HG02678 (cell line): ENCODE data around the gene MARVELD3.

ENCODE experiments used
- ATAC-seq: cut with Tn5 transposase; IDR thresholded peaks from one replicate; pipeline ENCODE4 v1.9.1; 2021; ENCODE audit warnings: mild to moderate bottlenecking, moderate library complexity; ENCODE audit not compliant: unreplicated experiment

The MARVELD3 gene

GRCh38 chr16:71622088-71622487 lies 3.9 kb upstream of the MARVELD3 start:
- no peak for ATAC-seq

GRCh38 chr16:71623597-71623996 lies 2.4 kb upstream of the MARVELD3 start:
- ATAC-seq, result no peak

DNA sequence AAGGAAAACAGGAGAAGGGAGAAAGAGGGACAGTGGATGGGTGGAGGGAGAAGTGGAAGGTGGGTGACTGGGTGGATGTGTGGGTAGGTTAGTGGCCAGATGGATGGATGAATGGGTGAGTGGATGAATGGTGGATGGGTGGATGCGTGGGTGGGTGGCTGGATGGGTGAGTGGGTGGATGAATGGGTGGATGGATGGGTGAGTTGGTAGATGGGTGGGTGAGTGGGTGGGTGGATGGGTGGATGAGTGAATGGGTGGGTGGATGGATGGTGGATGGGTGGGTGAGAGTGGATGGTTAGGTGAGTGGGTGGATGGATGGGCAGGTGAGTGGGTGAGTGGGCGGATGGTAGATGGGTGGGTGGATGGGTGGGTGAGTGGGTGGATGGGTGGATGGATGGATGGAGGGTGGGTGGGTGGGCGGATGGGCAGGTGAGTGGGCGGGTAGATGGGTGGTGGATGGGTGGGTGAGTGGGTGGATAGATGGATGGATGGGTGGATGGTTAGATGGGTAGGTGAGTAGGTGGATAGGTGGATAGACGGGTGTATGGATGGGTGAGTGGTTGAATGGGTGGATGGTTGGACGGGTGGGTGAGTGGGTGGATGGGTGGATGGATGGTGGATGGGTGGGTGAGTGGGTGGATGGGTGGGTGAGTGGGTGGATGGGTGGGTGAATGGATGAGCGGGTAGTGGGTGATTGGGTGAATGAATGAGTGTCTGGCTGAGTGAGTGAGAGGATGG lies 702 bp upstream of the MARVELD3 start:
- ATAC-seq, result no peak

DNA sequence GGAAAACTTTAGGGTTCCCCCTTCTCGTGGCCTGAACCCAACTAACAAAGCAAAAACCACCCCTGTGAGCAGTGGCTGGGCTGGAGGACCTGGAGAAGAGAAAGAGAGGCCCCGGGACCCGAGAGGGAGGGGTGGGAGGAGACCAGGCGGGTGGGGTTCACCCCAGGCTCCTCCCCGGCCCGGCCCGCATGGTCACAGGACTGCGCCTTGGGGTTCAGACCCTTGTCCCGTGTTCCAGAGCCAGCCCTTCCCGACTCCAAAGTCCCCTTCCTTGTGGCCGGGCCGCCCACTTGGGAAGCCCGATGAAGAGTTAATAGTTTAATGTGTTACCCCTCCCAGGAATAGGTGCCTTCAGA lies 852 bp downstream of the MARVELD3 start:
- no peak for ATAC-seq

DNA sequence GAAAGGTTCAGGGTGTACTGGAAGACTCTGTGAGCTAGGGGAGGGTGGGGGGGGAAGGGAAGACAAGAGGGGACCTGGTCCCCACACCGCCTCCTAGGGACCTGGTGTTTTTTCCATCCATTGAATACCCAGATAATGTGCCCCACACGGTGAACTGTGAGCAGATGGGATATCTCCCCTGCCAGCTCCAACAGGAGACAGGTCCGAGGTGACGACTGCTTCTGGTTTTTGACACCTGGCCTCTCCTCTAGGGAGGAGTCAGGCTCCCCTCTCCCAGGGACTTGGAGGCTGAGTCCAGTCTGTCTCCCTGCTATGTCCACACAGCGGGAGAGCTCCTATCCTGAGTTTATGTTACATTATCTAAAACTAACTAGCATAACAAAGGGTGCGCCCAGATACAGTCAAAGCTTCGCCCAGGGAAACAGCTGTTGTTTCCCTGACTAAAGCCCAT lies 1.8 kb downstream of the MARVELD3 start:
- no peak for ATAC-seq

- ATAC-seq, result no peak
These were observed 2.8 kb downstream of the MARVELD3 start for GRCh38 chr16:71628810-71629209.

- no peak for ATAC-seq
These were observed 3.5 kb downstream of the MARVELD3 start for GRCh38 chr16:71629278-71630016.

- ATAC-seq, result no peak
These were observed 4.8 kb downstream of the MARVELD3 start for GRCh38 chr16:71630808-71631207.

- no peak for ATAC-seq
These were observed 5.8 kb downstream of the MARVELD3 start for GRCh38 chr16:71631776-71632175.

DNA sequence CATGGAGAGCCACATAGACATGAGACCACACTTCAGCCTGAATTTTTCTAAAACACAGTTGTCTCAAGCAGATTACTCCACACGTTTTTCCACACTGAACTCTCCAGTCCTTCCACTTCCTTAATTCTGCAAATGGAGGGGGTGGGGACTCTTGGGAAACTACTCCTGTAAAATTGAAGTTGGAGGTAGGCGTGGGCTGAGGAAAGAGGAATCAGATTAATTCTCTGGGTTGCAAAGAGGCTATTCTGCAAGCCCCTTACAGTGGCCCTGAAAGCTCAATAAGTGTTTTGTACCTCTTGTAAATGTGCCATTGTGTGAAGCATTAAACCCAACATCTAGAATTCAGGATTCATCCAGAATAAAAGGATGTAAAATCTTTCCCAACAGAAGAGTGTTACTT lies 9.6 kb downstream of the MARVELD3 start:
- no peak for ATAC-seq

DNA sequence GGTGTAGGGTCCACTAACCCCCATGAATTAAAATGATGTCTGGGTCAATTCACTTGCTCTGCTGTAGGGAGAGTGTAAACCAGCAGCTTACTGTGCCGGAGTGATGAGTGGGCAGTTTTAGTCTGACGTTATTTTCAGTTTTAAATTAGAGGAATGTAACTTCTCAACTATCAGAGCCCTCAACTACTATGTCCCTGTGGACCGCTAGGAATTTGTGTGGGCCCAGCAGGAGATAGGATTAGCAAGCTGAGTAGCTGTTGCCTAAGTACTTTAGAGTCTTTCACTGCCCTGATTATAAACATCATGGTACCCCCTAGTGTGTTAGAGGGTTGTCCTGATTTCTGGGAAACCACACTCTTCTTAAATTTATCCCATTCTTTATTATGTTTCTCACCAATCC lies 11.4 kb downstream of the MARVELD3 start:
- no peak for ATAC-seq

- no peak for ATAC-seq
These were observed 19.5 kb downstream of the MARVELD3 start for GRCh38 chr16:71645450-71645849.

DNA sequence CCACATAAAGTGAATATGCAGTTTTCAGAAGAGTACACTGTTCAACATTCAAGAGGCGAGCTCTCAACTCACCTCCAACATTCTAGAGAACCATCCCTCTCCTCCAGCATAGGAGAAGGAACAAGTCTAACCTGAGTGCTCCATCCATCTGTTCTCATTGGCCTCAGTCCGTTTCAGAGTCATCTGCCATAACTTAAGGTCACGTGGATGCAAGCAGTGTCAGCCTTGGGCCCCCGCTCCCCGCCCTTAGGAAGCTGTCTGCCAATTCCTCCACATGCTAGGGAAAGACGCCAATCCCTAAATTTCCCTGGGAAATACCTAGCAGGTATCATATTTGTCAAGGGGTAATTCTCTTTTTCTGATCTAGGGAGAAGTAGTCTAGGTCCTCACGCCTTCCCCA lies 21.4 kb downstream of the MARVELD3 start:
- ATAC-seq, result no peak

DNA sequence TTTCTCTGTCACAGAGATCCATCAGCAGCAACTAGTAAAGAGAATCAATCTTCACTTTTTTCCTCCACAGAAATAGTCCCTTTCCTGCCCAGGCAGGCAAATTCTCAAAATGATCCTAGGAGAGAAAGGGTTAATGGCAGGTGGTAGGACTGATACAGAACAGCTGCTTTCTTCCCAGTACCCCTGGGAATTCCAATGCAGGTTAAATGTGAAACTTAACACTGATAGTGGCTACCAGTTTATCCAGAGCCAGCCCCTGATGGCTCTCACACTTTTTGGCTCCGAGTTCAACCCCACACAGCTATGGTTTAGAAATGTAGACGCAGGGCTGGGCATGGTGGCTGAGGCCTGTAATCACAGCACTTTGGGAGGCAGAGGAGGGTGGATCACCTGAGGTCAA lies 22.2 kb downstream of the MARVELD3 start:
- ATAC-seq, result no peak

GRCh38 chr16:71648921-71649320 lies 22.9 kb downstream of the MARVELD3 start:
- ATAC-seq, result no peak

GRCh38 chr16:71649704-71650103 lies 23.7 kb downstream of the MARVELD3 start:
- no peak for ATAC-seq

DNA sequence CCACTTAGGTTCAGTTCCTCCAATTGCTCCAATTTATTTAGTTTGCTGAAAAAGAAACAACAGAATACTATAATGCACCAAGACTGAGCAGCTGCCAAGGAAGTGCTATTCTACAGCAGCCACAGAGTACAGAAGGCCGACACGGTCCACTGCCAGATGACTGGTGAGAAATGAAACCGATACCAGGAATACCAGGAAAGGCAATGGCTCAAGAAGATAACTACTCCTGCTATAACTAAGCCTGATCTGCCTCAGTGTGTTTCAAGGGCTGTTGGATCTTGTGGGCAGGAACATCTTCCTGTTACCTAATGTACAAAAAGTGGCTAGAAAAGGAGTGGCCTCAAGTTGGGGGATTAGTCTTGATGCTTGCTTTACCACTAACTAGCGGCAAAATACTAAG lies 32.8 kb downstream of the MARVELD3 start:
- ATAC-seq, result no peak

GRCh38 chr16:71659471-71659870 lies 33.5 kb downstream of the MARVELD3 start:
- ATAC-seq, result no peak

GRCh38 chr16:71666264-71666663 lies 40.3 kb downstream of the MARVELD3 start:
- ATAC-seq, result no peak

DNA sequence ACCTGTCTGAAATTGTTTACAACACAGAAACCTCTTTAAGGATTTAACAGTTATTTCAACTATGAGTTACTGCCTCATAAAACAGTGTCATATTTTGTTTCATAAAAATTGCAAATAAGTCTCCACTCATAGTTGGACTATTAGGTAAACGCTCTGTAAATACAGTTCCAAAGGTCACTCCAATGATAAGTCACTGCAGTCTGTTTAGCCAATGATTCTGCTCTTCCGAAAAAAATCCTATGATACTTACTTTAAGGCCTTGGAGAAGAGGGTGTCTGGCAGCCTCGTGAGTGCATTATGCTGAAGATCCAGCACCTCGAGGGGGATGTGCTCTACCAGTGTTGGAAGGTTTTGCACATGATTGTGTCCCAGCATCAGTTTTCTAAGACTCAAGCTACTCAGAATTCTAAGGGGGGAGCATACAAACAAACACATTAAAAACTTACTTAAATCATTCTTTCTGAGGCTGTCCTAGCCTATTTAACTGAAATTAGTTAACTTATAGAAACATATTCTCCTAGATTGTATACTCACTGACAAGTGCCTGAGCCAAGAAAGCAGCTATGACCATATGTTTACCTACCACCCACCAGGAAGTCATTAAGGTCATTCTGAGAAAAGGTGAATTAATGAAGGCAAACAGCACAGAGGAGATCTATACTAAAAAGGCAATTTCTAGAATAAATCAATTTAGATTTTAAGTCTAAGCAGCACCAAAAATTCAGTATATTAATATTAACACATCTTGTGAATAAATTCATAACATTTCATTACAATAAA lies 41.1 kb downstream of the MARVELD3 start:
- ATAC-seq, result no peak

DNA sequence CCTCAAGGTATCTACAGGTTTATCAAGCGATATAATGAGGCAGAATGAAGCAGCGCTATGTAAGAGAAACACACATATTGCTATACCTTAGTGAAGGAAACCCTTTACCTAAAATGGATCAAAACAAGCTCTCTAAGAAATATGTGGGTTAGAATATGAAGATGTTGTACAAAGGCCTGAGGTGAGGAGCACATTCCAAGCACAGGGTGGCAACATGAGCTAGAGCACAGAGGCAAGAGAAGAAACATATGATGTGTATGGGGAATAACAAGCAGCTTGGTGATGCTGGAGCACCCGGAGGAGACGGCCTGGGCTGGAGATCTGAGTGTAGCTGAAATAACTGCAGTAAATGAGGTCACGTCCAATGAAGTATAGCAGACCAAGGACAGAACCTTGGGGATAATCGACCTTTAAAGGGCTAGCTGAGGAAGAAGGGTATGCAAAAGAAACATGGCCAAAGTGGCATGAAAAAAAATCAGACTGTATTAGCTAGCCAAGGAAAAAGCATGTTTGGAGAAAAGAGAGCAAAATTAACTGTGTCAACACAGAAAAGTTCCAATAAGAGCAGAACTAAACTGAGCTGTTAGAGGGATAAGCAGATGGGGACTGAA lies 44.0 kb downstream of the MARVELD3 start:
- no peak for ATAC-seq
